Erythroblast (primary cell): ENCODE data around the gene ZNF248.

Experiments
- GATA1 ChIP-seq: IDR thresholded peaks from 2 replicates; pipeline ENCODE4 v1.6.1; 2011; ENCODE audit warnings: low read depth, mild to moderate bottlenecking, control low read depth, low read length, moderate library complexity
- POLR2A ChIP-seq: IDR thresholded peaks from 2 replicates; pipeline ENCODE4 v1.6.1; 2011; ENCODE audit warnings: mild to moderate bottlenecking, low read length

- no peak for TF ChIP-seq POLR2A
- no peak for TF ChIP-seq GATA1
These were observed 13.7 kb upstream of the ZNF248 start for GRCh38 chr10:37871143-37871542.
